Ascending aorta (tissue), 2 donors: ENCODE measurements around the gene AR. TPM values are rescaled to one million over a fixed set of nuclear protein-coding genes. Genes with fewer than 3 reads are reported as not detected.

Source experiments
- DNase-seq, 2 donors: peaks; one replicate each; pipeline ENCODE4 v3.0.0-alpha.2; 2019; ENCODE audit warnings: low spot score in 2 of 2
- H3K27ac ChIP-seq, 2 donors: fragments of 200-600 bp; sonication (generic); one replicate each; pipeline ENCODE4 v1.5.1; 2016 to 2017; ENCODE audit warnings: mild to moderate bottlenecking in 1 of 2
- H3K27me3 ChIP-seq: fragments of 200-600 bp; sonication (generic); one replicate; pipeline ENCODE4 v1.5.1; 2017
- H3K36me3 ChIP-seq, 2 donors: fragments of 200-600 bp; sonication (generic); one replicate each; pipeline ENCODE4 v1.5.1; 2016
- H3K4me1 ChIP-seq, 2 donors: fragments of 200-600 bp; sonication (generic); one replicate each; pipeline ENCODE4 v1.5.1; 2016 to 2017; ENCODE audit warnings: mild to moderate bottlenecking in 1 of 2
- H3K4me3 ChIP-seq, 2 donors: fragments of 200-600 bp; sonication (generic); one replicate each; pipeline ENCODE4 v1.5.1; 2016 to 2017; ENCODE audit warnings: mild to moderate bottlenecking in 1 of 2
- H3K9me3 ChIP-seq, 2 donors: fragments of 200-600 bp; sonication (generic); one replicate each; pipeline ENCODE4 v1.5.1; 2016
- CTCF ChIP-seq, 3 experiments: fragments of 200-600 bp in 2 of 3; fragments of 450-650 bp in 1 of 3; sonication (generic) in 2 of 3; IDR thresholded peaks; one replicate each; pipeline ENCODE4 v1.5.1; 2016 to 2019; ENCODE audit warnings: antibody characterized with exemption in 3 of 3, mild to moderate bottlenecking in 1 of 3, moderate library complexity in 1 of 3
- intact Hi-C: fragments of 100-400 bp; cut with DNase I; formaldehyde crosslinking; loops from one replicate; pipeline ENCODE4 v1.15.1; 2023
- total RNA-seq: library from RNA; depleted of rRNA; stranded (reverse); fragments of >200 nt; gene quantifications from one replicate; pipeline ENCODE4 v1.1.0, GENCODE V29; 2016

AR gene
- total RNA-seq, 1 donor from 2014 or later: 16.3 TPM

DNA sequence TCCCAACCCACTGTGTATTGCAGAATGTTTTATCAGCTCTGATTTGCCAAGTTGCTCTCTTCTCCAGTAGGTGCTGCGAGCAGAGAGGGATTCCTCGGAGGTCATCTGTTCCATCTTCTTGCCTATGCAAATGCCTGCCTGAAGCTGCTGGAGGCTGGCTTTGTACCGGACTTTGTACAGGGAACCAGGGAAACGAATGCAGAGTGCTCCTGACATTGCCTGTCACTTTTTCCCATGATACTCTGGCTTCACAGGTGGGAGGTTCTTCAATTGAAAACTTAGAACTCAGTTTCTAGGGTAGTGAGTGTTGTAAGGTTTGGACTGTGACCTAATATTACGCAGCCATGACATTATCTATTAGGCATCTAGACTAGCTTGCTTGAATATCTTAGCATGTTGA, 24.9 kb downstream of the AR start:
- no peaks in the 10 kb centered on the region for H3K27me3 ChIP-seq
- DNase-seq: no peak
- TF ChIP-seq CTCF (IDR thresholded peaks at IDR 0.05): no peak
- no peak overlapping the region for H3K4me3 ChIP-seq
- H3K27ac ChIP-seq: no peak overlapping the region
- peaks cover 0 to 5% of the 10 kb centered on the region in 2 donors for H3K4me1 ChIP-seq
- no peaks in the 10 kb centered on the region for H3K36me3 ChIP-seq
- H3K9me3 ChIP-seq: no peaks in the 10 kb centered on the region
- intact Hi-C loops: no loop called here

DNA sequence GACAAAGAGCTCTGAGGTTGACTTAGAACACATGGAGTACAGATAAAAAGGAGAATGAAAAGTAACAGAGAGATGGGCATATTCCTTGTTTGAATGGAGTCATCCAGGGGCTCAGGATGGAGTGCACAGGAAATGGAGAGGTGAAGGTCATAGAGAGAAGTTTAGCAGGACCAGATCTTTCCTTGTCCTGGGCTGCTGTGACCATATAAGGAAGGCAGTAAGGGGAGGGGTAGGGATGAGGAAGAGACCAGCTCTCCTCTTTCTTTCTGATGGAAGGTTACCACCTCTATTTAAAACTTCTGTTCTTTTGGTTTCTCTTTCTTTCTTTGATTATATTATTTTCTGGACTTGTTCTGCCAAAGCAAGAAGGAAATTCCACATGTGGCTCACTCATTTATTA, 27.0 kb downstream of the AR start:
- intact Hi-C loops: no loop called here
- H3K27ac ChIP-seq: no peak overlapping the region
- H3K9me3 ChIP-seq: no peaks in the 10 kb centered on the region
- H3K4me1 ChIP-seq: peaks cover 0 to 5% of the 10 kb centered on the region in 2 donors
- TF ChIP-seq CTCF (IDR thresholded peaks at IDR 0.05): no peak
- H3K27me3 ChIP-seq: no peaks in the 10 kb centered on the region
- H3K4me3 ChIP-seq: no peak overlapping the region
- no peaks in the 10 kb centered on the region for H3K36me3 ChIP-seq
- DNase-seq: no peak

DNA sequence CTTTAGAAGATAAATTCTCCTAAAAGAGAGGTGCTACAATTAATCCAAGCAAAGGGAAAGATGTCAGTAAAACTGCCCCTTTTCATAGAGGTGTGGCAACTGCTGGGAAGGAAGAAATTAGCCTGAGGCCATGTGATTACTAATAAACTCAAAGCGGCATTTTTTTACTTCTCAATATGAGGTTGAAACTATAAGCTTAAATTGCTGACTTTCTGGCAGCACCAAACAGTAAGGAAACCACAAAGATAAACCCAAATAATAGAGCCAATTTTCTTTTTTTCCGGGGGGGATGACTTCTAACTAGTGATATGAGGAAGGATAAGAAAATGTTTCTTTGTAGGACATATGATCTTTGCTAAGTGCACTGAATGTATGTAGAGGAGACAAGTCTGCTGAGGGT, 30.9 kb downstream of the AR start:
- no peak for DNase-seq
- Histone ChIP-seq H3K4me3 (no peak overlapping the region), H3K9me3 (no peaks in the 10 kb centered on the region)

DNA sequence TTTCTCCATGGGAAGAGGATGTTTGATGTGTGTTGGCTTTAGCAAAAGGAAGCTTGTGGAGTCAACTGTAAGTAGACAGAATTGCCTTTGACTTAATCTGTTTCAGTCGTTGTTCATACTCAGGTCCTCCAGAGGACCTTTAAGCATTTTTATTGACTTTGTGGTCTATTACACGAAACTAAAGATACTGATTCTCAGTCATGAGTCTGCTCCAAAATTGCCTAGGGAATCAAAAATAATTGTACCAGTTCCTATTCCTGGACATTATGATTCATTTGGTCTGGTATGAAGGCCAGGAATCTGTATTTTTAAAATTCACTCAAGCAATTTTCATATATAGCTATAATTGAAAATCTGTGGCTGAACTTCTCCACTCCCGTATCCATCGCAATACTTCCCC, 38.6 kb downstream of the AR start:
- Histone ChIP-seq H3K9me3 (no peaks in the 10 kb centered on the region), H3K4me3 (no peak overlapping the region), H3K36me3 (no peaks in the 10 kb centered on the region), H3K4me1 (no peaks in the 10 kb centered on the region), H3K27ac (no peak overlapping the region), H3K27me3 (no peaks in the 10 kb centered on the region)
- no peak for TF ChIP-seq CTCF (IDR thresholded peaks at IDR 0.05)
- intact Hi-C loops: no loop called here
- no peak for DNase-seq

More for the DNA sequence above, 30.9 kb downstream of the AR start:
- Histone ChIP-seq H3K27ac (no peak overlapping the region), H3K27me3 (no peaks in the 10 kb centered on the region), H3K36me3 (no peaks in the 10 kb centered on the region), H3K4me1 (no peaks in the 10 kb centered on the region)
- no peak for TF ChIP-seq CTCF (IDR thresholded peaks at IDR 0.05)
- intact Hi-C loops: no loop called here

DNA sequence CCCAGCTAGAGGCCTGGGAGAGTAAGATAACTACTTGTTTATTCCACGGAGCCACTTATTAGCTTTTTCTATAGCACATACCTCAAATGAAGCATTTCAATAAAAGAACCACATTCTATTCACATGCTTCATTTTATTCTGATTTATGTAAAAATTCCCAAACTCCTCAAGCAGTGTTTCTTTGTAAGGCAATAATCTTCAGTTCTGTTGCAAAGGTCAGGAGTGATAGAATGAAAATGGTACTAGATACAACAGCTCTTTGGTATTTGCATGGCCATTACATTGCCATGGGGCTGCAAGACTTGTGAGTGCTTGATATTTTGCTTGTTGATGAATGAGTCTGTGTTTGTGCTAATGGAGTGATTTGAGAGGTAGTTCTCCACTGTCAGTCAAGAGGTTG, 39.4 kb downstream of the AR start:
- Histone ChIP-seq H3K4me3 (no peak overlapping the region), H3K4me1 (peaks cover 0 to 4% of the 10 kb centered on the region in 2 donors), H3K9me3 (no peaks in the 10 kb centered on the region), H3K27ac (no peak overlapping the region), H3K27me3 (no peaks in the 10 kb centered on the region), H3K36me3 (no peaks in the 10 kb centered on the region)
- TF ChIP-seq CTCF (IDR thresholded peaks at IDR 0.05): no peak
- intact Hi-C loops: no loop called here
- DNase-seq: no peak

DNA sequence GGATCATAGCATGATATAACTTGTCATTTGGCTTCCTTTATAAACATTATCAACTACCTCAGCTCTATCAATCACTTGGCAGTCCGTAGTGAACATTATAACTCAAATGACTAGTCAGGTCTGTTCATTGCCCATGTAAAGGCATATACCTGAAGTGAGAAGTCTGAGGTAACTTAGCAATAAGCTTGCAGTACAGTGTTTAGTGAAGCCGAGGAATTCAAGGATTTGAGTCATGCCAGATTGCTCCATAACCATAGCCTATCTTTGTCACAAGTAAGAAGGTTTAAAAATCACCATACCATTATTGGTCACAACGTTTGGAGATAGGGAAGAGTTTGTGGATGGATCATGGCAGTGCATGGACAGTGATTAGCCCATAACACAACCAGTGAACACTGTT, 41.6 kb downstream of the AR start:
- intact Hi-C loops: no loop called here
- no peaks in the 10 kb centered on the region for H3K9me3 ChIP-seq
- no peaks in the 10 kb centered on the region for H3K36me3 ChIP-seq
- no peak overlapping the region for H3K4me3 ChIP-seq
- no peaks in the 10 kb centered on the region for H3K27me3 ChIP-seq
- H3K27ac ChIP-seq: no peak overlapping the region
- TF ChIP-seq CTCF (IDR thresholded peaks at IDR 0.05): no peak
- no peak for DNase-seq
- H3K4me1 ChIP-seq: peaks cover 0 to 4% of the 10 kb centered on the region in 2 donors
